GM10248 (cell line): ENCODE results near the gene C18orf54.
A peak's percentile ranks its signal among the peaks of the same experiment; 100 is the strongest.
"Not testable (repeated sequence)": the region's sequence is repeated elsewhere in the genome, so short reads cannot be mapped to it uniquely, and the experiment has no call there.

Experiments
- CTCF ChIA-PET: fragments of 300-600 bp; sonication (Branson Sonifier 250); formaldehyde crosslinking; extraction: SDS; loops from one replicate; lab custom pipeline; 2021; ENCODE audit warnings: antibody characterized with exemption; lab: Yijun Ruan, JAX
- POLR2A ChIA-PET: fragments of 350-650 bp; sonication (Branson Sonifier 250); formaldehyde crosslinking; extraction: SDS; loops from one replicate; lab custom pipeline; 2020; ENCODE audit warnings: antibody characterized with exemption; lab: Yijun Ruan, JAX
- DNase-seq: peaks from one replicate; pipeline ENCODE4 v3.0.0; 2012; ENCODE audit errors: extremely low spot score
- CTCF ChIP-seq: IDR thresholded peaks from 2 replicates; pipeline ENCODE4 v1.5.1; 2012; ENCODE audit warnings: mild to moderate bottlenecking, low read depth; ENCODE audit errors: extremely low read depth, missing control alignments, control extremely low read depth

Gene C18orf54

GRCh38 chr18:54382733-54383252, 25.1 kb downstream of the C18orf54 start:
- POLR2A ChIA-PET, result no interaction called here
- no peak for TF ChIP-seq CTCF
- no peak for DNase-seq
- CTCF ChIA-PET, result interaction anchor here (1.5 to 2.2 kb wide), 2 partner anchors 10 kb away, joined by 4 to 5 read pairs; no protein-coding TSS in a partner anchor

GRCh38 chr18:54386043-54386442, 28.3 kb downstream of the C18orf54 start:
- ChIA-PET CTCF (interaction anchor here (1.7 to 1.8 kb wide), 2 partner anchors 29 to 164 kb away, joined by 5 to 9 read pairs; partner anchors contain the start of genes C18orf54 and STARD6), POLR2A (no interaction called here)
- TF ChIP-seq CTCF, result no peak
- DNase-seq, result no peak

- POLR2A ChIA-PET, DNase-seq: not testable (repeated sequence)
- CTCF ChIA-PET, result interaction anchor here (1.7 to 1.8 kb wide), 2 partner anchors 29 to 165 kb away, joined by 5 to 9 read pairs; partner anchors contain the start of genes C18orf54 and STARD6
Measured at GRCh38 chr18:54386800-54387495, 29.2 kb downstream of the C18orf54 start.

GRCh38 chr18:54387631-54388030, 29.9 kb downstream of the C18orf54 start:
- TF ChIP-seq CTCF, result no peak
- DNase-seq, result no peak
- ChIA-PET CTCF (interaction anchor here (1.7 to 1.8 kb wide), 2 partner anchors 30 to 166 kb away, joined by 5 to 9 read pairs; partner anchors contain the start of genes C18orf54 and STARD6), POLR2A (interaction anchor here (0.6 kb wide), 1 partner anchor 1095 kb away, joined by 3 read pairs; no protein-coding TSS in a partner anchor)

GRCh38 chr18:54388203-54389142, 30.8 kb downstream of the C18orf54 start:
- peak; percentile 17 for DNase-seq
- ChIA-PET CTCF (interaction anchor here (1.0 to 1.6 kb wide), 3 partner anchors 12 to 283 kb away, joined by 3 to 4 read pairs (median 3); no protein-coding TSS in a partner anchor), POLR2A (interaction anchor here (0.6 kb wide), 1 partner anchor 1095 kb away, joined by 3 read pairs; no protein-coding TSS in a partner anchor)
- no peak for TF ChIP-seq CTCF

GRCh38 chr18:54389143-54389505, 31.4 kb downstream of the C18orf54 start:
- ChIA-PET CTCF (interaction anchor here (1.0 to 1.6 kb wide), 4 partner anchors 12 to 283 kb away, joined by 3 to 4 read pairs (median 3); no protein-coding TSS in a partner anchor), POLR2A (no interaction called here)
- DNase-seq, result no peak
- TF ChIP-seq CTCF, result no peak
